Bronchial smooth muscle cell (primary cell): ENCODE data around the gene NR4A1. TPM values are rescaled to one million over a fixed set of nuclear protein-coding genes. Genes with fewer than 3 reads are reported as not detected.

Experiments
- total RNA-seq: library from RNA; depleted of rRNA; stranded (reverse); fragments of >200 nt; gene quantifications from 2 replicates; pipeline ENCODE4 v1.2.1, GENCODE V29; 2014

NR4A1 gene
- total RNA-seq: 1.6 TPM in 2 replicates

DNA sequence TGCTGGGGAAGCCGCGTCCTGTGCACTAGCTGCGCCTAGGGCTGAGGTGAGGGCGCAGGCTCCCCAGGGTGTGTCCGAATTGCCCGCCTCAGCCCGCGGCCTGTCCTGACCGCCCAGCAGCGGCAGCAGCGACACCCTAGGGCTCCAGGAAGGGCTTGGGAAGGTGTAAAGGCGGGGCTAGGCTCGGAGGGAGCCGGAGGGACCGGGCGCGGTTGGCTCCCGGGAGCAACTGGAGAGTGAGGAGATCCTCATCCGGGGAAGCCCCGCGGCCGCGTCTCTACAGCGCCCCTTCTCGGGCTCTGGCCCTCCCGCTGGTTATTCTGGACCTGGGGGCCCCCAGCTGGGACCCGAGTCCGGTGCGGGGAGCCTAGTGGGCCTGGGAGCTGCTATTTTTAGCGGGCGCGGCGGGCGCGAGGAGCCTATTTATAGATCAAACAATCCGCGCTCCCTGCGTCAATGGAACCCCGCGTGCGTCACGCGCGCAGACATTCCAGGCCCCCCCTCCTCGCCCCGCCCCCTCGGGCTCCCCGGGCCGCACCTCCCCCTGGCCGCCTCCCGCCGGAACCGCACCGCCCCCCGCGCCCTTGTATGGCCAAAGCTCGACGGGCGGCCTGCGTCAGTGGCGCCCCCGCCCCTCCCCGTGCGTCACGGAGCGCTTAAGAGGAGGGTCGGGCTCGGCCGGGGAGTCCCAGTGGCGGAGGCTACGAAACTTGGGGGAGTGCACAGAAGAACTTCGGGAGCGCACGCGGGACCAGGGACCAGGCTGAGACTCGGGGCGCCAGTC lies at the start of gene NR4A1:
TSS of gene NR4A1 (plus strand) at position 685 of the 784 bp plus-strand sequence. CDS start 2,887 bp downstream, outside the sequence.

GRCh38 chr12:52006726-52007157 lies 44.5 kb upstream of the NR4A1 start, which contains the start of gene TAMALIN:
TSS of gene TAMALIN (plus strand) at chr12:52006946. CDS start at chr12:52007020, 74 bp downstream.

GRCh38 chr12:52069327-52070184 lies 18.3 kb downstream of the NR4A1 start, which contains the start of gene ATG101:
TSS of gene ATG101 (plus strand) at chr12:52069978. CDS start at chr12:52073651, 3,673 bp downstream.

DNA sequence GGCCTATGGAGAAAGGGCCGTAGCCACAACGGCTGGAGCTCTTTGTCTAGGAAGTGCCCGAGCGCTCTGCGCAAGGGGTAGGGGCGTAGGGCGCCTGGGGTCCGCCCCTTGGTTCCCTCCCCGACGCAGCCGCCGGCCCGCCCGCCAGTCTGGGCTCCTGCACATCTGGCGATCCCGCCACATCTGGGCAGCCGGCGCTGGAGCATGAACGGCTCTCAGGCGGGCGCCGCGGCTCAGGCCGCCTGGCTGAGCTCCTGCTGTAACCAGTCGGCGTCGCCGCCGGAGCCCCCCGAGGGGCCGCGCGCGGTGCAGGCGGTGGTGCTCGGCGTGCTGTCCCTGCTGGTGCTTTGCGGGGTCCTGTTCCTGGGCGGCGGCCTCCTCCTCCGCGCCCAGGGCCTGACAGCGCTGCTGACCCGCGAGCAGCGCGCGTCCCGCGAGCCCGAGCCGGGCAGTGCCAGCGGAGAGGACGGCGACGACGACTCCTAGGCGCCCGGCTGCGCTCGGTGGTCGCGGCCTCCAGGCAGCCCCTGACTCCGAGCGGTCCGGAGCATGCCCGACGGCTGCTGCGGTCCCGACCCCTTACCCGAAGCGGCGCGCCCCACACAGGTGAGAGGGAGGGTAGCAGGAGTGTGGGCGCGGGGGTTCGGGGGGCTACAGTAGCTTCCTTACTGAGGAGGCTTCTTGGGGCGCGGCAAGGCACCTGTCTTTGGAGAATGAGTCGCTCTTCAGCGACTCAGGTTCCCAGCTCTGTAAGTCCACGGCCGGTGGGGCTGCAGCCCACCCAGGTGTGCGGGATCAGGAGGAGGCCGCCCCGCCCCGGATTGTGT lies 28.5 kb downstream of the NR4A1 start, which contains the start of gene SMIM41:
TSS of gene SMIM41 (plus strand) at position 129 of the 827 bp plus-strand sequence. CDS start at position 205, 76 bp downstream.

Other genes with a start within 250 kb of the NR4A1 start
- gene FIGNL2, start 202.7 kb upstream of the NR4A1 start, total RNA-seq: 0.09 and 0.16 TPM in 2 replicates
- 0.09 and 0.16 TPM in 2 replicates for gene ANKRD33, start 163.3 kb upstream of the NR4A1 start, total RNA-seq
- gene ACVRL1, start 143.9 kb upstream of the NR4A1 start, total RNA-seq: 50.6 and 70.5 TPM in 2 replicates
- gene ACVR1B, start 99.7 kb upstream of the NR4A1 start, total RNA-seq: 11.8 and 16.7 TPM in 2 replicates
- 19.2 and 20.3 TPM in 2 replicates for gene TAMALIN, start 44.5 kb upstream of the NR4A1 start, total RNA-seq
- 73.6 and 95.7 TPM in 2 replicates for gene ATG101, start 18.5 kb downstream of the NR4A1 start, total RNA-seq
- 2.0 and 7.5 TPM in 2 replicates for gene SMIM41, start 28.3 kb downstream of the NR4A1 start, total RNA-seq
- under 0.01 TPM in 2 replicates for gene KRT80, start 140.6 kb downstream of the NR4A1 start, total RNA-seq
- 2.7 and 4.7 TPM in 2 replicates for gene KRT7, start 181.8 kb downstream of the NR4A1 start, total RNA-seq
- not detected in 2 replicates for gene KRT86, start 223.2 kb downstream of the NR4A1 start, total RNA-seq
- under 0.01 TPM in 1 of 2 replicates, not detected in the other for gene KRT81, start 240.1 kb downstream of the NR4A1 start, total RNA-seq